NCI-H2081 treated with DMSO at 0.1 percent for 48 hours (cell line): ENCODE results near the gene PDGFD.
"Not testable (repeated sequence)": the region's sequence is repeated elsewhere in the genome, so short reads cannot be mapped to it uniquely, and the experiment has no call there.

Experiments used
- DNase-seq: peaks from one replicate; lab custom pipeline; 2025; lab: John Stamatoyannopoulos, UW

The PDGFD gene

GRCh38 chr11:104054911-104055529 lies 108.9 kb downstream of the PDGFD start:
- DNase-seq, result no peak

DNA sequence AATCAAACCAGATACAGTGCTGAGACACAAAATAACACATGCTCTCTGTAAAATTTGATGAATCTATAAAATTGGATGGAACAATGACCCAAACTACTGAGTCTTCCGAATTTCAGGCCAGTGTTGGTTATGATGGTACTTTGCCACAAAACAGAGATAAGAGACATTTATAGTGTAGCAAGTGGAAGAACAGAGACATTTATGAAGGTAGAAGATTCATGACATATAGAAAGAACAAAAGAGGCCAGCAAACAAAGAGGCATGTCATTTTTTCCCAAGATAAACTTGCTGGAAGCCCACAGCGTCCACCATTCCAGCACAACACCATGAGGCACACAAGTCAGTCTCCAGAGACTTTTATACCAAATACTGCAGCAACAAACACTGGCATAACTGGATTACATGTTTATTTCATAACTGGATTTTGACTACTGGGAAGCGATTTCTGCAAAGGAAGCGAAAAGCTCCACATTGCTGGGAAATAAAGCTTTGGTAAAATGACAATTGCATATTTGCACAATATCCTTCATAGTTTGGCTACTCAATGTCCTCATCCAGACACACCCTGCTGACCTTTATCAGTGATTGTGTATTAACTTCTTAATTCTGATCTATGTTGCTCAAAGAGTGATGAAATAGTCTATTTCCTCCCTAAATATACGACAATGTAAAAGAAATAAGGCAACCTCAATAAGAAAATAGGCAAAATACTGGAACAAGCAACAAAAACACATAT lies 110.0 kb downstream of the PDGFD start:
- no peak for DNase-seq

DNA sequence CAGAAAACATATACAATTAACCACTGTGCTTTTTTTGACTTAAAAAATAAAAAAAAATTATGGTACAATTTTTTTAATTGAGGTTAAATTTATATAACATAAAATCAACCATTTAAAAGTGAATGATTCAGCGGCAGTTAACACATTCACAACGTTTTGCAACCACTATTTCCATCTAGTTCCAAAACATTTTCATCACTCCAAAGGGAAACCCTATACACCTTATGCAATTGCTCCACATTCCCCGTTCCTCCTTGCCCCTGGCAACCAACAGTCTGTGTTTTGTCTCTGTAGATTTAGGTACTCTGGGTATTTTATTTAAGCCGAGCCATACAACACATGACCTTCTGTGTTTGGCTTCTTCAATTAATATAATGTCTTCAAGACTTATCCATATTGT lies 112.2 kb downstream of the PDGFD start:
- no peak for DNase-seq

- DNase-seq, result no peak
These were observed 114.8 kb downstream of the PDGFD start for GRCh38 chr11:104049116-104049515.

DNA sequence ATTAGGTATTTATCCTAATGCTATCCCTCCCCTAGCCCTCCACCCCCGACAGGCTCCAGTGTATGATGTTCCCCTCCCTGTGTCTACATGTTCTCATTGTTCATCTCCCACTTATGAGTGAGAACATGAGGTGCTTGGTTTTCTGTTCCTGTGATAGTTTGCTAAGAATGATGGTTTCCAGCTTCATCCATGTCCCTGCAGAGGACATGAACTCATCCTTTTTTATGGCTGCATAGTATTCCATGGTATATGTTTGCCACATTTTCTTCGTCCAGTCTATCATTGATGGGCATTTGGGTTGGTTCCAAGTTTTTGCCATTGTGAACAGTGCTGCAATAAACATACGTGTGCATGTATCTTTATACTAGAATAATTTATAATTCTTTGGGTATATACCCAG lies 117.1 kb downstream of the PDGFD start:
- not testable (repeated sequence) for DNase-seq

- no peak for DNase-seq
These were observed 117.6 kb downstream of the PDGFD start for GRCh38 chr11:104046331-104046730.

DNA sequence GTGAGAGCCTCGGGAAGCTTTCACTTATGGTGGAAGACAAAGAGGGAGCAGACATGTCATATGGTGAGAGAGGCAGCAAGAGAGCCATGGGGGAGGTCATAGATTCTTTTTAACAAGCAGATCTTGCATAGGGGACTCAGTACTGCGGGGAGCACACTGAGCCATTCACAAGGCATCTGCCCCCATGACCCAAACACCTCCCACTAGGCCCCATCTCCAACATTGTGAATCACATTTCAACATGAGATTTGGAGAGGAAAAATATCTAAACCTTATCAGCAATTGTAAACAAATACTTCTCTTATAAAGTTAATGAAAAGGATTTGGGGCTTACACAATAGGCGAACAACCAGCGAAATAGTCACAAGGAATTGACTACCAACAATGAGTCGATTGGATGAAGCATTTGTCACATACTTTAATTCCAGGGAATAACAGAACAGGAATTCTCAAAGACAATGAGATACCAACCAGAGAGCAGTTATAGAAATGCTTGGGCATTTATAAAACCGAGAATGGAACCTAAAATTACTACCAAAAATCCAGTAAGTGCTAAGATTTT lies 120.2 kb downstream of the PDGFD start:
- no peak for DNase-seq

DNA sequence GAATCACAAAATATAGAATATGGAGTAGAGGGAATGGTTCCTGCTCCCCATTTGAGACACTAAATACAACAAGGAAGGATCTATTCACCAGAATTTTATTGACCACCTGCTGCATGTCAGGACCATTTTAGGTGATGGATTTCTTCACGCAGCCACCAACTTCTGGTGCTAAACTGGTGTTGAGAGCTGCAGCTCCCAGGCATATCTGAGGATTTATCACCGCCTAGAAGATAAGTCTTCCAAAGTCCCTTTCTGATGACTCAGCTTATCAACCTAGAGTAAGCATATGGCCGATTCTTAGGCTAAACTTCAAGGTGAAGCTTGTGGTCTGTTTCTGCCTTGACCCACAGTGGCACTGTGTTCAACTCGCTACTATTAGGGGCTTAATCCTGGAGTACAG lies 120.8 kb downstream of the PDGFD start:
- no peak for DNase-seq

DNA sequence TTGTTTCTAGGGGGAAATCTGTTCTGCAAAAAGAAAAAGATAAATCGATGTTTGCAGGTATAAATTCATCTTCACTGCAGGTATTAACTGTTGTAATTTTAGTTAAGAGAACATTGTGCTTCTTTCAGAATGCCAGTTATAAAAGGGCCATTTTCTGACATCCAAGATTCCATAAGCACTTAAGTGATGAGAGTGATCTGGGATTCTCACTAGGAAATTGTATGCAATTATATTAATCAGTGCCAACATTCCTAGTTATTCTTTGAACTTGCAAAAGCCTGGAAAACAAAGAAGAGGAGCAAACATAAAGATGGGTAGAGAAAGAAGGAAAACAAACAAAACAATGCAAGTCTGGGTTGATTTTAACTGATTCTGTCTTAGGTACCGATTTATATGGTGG lies 122.2 kb downstream of the PDGFD start:
- no peak for DNase-seq

DNA sequence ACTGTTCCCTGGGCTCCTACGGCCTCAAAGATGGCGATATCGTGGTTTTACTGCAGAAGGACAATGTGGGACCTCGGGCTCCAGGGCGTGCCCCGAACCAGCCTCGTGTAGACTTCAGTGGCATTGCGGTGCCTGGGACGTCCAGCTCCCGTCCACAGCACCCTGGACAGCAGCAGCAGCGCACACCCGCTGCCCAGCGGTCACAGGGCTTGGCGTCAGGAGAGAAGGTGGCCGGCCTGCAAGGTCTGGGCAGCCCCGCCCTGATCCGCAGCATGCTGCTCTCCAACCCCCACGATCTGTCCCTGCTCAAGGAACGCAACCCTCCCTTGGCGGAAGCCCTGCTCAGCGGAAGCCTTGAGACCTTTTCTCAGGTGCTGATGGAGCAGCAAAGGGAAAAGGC lies 127.0 kb downstream of the PDGFD start:
- DNase-seq, result no peak

DNA sequence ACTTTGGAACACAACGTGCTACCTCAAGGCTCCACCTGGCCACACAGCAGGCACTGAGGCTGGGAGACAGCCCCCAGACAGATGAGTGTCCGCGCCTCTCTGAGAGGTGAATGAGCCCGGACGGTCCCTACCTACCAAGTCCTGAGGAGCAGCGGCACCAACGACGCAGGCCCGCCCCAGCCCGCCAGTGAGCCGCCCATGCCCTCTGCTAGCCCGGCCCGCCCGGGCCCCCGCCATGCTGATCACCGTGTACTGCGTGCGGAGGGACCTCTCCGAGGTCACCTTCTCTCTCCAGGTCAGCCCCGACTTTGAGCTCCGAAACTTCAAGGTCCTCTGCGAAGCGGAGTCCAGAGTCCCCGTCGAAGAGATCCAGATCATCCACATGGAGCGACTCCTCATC lies 127.4 kb downstream of the PDGFD start, which contains the start of gene DDI1:
DDI1 (plus strand) TSS at position 53 of the 400 bp plus-strand sequence; CDS start at position 236, 183 bp downstream.
- DNase-seq, result no peak

GRCh38 chr11:104033561-104033960 lies 130.4 kb downstream of the PDGFD start:
- DNase-seq, result no peak

DNA sequence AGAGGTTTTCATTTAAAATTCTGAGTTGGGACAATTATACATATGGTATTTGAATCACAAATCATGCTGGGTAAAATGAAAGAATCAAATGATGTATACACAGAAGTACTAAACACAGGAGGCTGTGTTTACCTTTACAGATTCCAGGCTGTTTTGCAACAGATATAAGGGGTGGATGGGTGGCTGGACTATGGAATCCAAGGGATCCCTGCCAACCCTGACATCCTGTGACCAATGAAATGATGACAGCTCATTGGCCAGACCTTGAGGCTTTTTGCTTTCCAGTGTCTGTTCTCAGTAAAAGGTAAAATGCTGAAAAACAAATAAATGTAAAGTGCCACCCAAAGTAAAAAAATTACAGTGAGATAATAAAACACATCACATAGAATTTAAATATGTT lies 130.8 kb downstream of the PDGFD start:
- DNase-seq, result no peak

GRCh38 chr11:104028476-104029263 lies 135.3 kb downstream of the PDGFD start:
- no peak for DNase-seq

DNA sequence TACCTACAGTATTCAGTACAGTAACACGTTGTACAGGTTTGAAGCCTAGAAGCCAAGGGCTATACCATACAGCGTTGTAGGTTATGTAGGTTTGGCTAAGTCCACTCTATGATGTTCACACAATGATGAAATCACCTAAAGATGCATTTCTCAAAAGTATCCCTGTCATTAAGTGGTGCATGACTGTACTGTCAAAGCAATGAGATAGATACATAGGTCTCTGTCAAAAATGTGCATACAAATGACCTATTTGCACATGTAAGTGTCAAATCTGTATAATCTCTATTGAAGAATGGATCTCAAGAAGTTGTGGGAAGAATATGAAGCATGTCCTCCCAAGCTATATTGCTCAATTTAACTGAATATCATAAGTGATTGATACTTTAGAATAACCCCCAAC lies 139.4 kb downstream of the PDGFD start:
- DNase-seq, result no peak

DNA sequence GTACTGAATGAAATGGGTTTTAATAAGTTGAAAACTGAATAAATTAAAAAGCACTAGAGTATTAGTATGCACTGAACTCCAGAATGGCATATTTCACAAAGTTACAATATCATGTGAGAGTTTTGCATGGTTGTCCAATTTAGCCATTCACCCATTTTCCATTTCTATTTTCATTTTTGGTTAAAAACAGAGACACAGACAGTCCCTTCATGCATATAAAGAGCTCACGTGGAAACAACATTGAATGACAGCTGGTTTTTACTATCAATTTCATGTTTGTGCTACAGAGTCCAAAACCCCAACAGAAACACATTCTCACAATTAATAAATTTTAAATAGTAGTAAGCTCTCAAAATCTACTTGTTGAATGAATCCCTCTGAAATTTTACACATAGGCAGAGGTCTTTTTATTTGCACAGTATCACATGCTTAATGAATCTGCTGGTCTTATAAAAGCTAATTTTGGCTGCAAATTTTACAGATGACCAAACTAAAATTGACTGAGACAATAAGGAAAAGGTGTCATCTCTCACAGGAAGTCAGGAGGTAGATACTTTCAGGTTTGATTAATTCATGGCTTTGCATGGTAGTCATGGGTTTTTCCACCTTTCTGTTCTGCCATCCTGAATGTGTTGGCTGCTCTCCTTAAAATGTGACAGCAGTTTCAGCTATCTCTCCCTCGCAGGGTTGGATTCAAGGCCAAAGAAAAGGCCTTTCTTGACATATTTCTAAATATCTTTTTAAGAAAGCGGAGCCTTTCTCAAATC lies 148.1 kb downstream of the PDGFD start:
- DNase-seq, result no peak

DNA sequence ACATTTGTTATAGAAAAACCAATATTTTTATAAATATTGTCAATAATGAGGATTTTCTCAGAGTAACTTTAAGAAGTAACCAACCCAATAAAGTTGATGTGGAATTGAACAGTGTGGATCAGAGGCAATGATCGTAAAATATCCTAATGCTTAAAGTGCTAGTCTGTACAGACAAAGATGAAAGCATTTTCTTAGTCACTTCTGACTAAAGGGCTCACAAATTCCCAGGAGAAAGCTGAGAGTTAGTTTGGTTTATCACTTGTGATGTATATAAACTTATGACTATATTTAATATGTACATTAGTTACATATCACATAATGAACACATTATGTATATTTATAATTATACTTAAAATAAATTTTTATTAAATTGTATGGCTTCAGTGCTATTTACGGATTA lies 152.9 kb downstream of the PDGFD start:
- DNase-seq, result no peak

DNA sequence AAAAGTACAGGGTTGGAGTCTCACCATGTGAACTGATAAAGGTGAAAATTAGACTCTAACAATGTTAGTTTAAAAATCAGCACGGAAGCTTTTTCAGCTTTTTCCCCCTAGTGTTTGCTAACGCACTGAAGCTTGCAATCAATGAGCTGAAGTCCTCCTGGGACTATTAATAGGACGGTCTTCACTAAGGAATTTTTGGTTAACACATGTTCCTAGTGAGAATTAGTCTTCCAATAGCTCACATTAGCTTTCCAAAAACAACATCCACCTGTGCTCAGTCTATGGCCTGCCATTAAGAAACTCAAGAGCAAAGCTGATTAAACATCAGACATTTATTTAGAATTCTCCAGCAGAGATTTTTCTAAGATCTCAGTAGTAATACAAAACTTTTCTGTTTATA lies 154.2 kb downstream of the PDGFD start:
- no peak for DNase-seq

GRCh38 chr11:104005234-104005855 lies 158.6 kb downstream of the PDGFD start:
- DNase-seq, result no peak

- DNase-seq, result no peak
These were observed 160.5 kb downstream of the PDGFD start for GRCh38 chr11:104003491-104003890.

GRCh38 chr11:104001561-104002056 lies 162.3 kb downstream of the PDGFD start:
- no peak for DNase-seq
